ENCODE data around the gene COX8A.

Gene COX8A

DNA sequence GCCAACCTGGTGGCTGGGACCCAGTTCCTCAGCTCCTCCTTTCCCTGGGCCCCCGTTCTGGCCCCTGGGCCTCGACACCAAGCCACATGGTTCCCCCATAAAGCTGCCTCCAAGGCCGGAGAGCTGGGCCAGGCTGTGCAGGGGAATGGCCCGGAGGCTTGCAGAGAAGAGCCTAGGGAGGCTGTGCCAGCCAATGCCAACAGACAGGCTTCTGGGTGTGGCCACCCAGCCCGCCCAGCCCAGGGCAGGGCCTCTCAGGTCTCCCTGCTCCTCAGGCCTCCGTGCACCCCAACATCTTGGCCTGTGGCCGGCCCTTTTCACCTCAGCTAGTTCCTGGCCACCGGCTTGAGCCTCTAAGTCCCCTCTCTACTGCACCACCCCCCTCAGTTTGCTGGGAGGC lies 43.9 kb downstream of the COX8A start:
- H3K4me3 ChIP-seq (ENCODE audit: control insufficient read depth, low read depth, low read length): no peak overlapping the region
- TF ChIP-seq CTCF (IDR thresholded peaks at IDR 0.05; ENCODE audit: control insufficient read depth, insufficient read depth, low read depth, low read length, missing control alignments): no peak
- no peak for DNase-seq (ENCODE audit: low read depth)

GRCh38 chr11:64019106-64020037 lies 45.0 kb downstream of the COX8A start:
- DNase-seq (ENCODE audit: low read depth): no peak
- no peak for TF ChIP-seq CTCF (IDR thresholded peaks at IDR 0.05; ENCODE audit: control insufficient read depth, insufficient read depth, low read depth, low read length, missing control alignments)
- no peak overlapping the region for H3K4me3 ChIP-seq (ENCODE audit: control insufficient read depth, low read depth, low read length)

- no peak for DNase-seq (ENCODE audit: low read depth)
- no peak for TF ChIP-seq CTCF (IDR thresholded peaks at IDR 0.05; ENCODE audit: control insufficient read depth, insufficient read depth, low read depth, low read length, missing control alignments)
- no peak overlapping the region for H3K4me3 ChIP-seq (ENCODE audit: control insufficient read depth, low read depth, low read length)
These were observed 46.7 kb downstream of the COX8A start for GRCh38 chr11:64020976-64021756.

- DNase-seq (ENCODE audit: low read depth): no peak
- no peak overlapping the region for H3K4me3 ChIP-seq (ENCODE audit: control insufficient read depth, low read depth, low read length)
- no peak for TF ChIP-seq CTCF (IDR thresholded peaks at IDR 0.05; ENCODE audit: control insufficient read depth, insufficient read depth, low read depth, low read length, missing control alignments)
These were observed 47.3 kb downstream of the COX8A start for GRCh38 chr11:64021757-64022093.

DNA sequence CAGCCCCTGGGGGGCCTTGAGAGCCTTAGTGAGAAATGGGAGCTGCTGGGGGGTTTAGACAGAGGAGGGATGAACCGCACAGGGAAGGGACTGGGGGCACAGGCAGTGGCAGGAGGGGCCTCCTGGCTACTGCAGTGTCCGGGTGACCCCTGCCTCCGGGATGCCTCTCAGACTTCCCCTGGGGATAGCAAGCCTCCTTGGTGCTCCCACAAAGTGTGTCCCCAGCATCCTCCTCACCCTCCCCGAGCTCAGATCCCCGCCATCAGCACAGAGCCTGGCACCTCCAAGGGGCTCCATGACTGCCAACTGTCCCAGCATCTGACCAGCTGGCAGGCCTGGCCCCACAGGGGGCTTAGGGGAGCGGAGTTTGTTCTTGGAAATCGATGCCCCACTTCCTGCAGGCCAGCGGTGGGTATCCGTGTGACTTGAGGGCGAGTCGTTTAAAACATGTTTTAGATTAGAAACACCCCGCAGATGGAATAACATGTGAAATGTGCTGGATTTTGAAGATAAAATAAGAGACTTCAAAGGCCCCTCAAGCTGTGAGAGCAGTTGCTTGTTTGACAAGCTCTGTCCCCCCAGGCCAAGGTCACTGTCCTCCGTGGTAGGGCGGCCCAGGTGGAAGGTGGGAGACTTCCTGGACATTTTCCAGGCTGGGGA lies 47.8 kb downstream of the COX8A start:
- no peak for TF ChIP-seq CTCF (IDR thresholded peaks at IDR 0.05; ENCODE audit: control insufficient read depth, insufficient read depth, low read depth, low read length, missing control alignments)
- no peak for DNase-seq (ENCODE audit: low read depth)
- no peak overlapping the region for H3K4me3 ChIP-seq (ENCODE audit: control insufficient read depth, low read depth, low read length)

Measured in AG09309 (cell line).